OCI-LY1 (cell line): ENCODE data around the gene CRKL.

Experiments used
- H2AFZ ChIP-seq: fragments of 200-600 bp; sonication (generic), shearing (Covaris generic); 2 replicates; pipeline ENCODE4 v1.6.0; 2014; ENCODE audit warnings: antibody characterized with exemption, mild to moderate bottlenecking, low read length
- H3F3A ChIP-seq: fragments of 200-600 bp; sonication (generic), shearing (Covaris generic); 2 replicates; pipeline ENCODE4 v1.6.0; 2014; ENCODE audit warnings: mild to moderate bottlenecking, antibody characterized with exemption, low read length, moderate library complexity; ENCODE audit not compliant: insufficient read depth
- H3K27ac ChIP-seq: fragments of 200-600 bp; sonication (generic); 2 replicates; pipeline ENCODE4 v1.5.1; 2014; ENCODE audit warnings: low read length, mixed run types, mild to moderate bottlenecking, low read depth; ENCODE audit not compliant: poor library complexity, severe bottlenecking
- H3K27me3 ChIP-seq: fragments of 200-600 bp; sonication (generic); 2 replicates; pipeline ENCODE4 v1.6.0; 2014; ENCODE audit warnings: antibody characterized with exemption, mild to moderate bottlenecking, low read length, moderate library complexity; ENCODE audit not compliant: insufficient read depth
- H3K36me3 ChIP-seq: fragments of 200-600 bp; sonication (generic); 2 replicates; pipeline ENCODE4 v1.6.1; 2014; ENCODE audit warnings: mild to moderate bottlenecking, antibody characterized with exemption, low read length, moderate library complexity, mixed read lengths; ENCODE audit not compliant: insufficient read depth
- H3K4me1 ChIP-seq: fragments of 200-600 bp; sonication (generic); 2 replicates; pipeline ENCODE4 v1.5.1; 2014; ENCODE audit warnings: mild to moderate bottlenecking, low read length, moderate library complexity; ENCODE audit not compliant: insufficient read depth, severe bottlenecking
- H3K4me2 ChIP-seq: fragments of 200-600 bp; sonication (generic), shearing (Covaris generic); 2 replicates; pipeline ENCODE4 v1.6.1; 2014; ENCODE audit warnings: low read length
- H3K4me3 ChIP-seq: fragments of 200-600 bp; sonication (generic); 2 replicates; pipeline ENCODE4 v1.5.1; 2014; ENCODE audit warnings: low read length, low read depth, mild to moderate bottlenecking, mixed read lengths; ENCODE audit not compliant: poor library complexity, severe bottlenecking
- H3K79me2 ChIP-seq: fragments of 200-600 bp; shearing (Covaris generic); 2 replicates; pipeline ENCODE4 v1.6.1; 2016; ENCODE audit warnings: mixed run types, low read length, mixed read lengths; ENCODE audit not compliant: insufficient read depth
- H3K9ac ChIP-seq: fragments of 200-600 bp; sonication (generic), shearing (Covaris generic); 2 replicates; pipeline ENCODE4 v1.6.1; 2014; ENCODE audit warnings: mild to moderate bottlenecking, low read length, mixed read lengths
- H3K9me2 ChIP-seq: fragments of 200-600 bp; sonication (generic), shearing (Covaris generic); 2 replicates; pipeline ENCODE4 v1.6.1; 2014; ENCODE audit warnings: low read depth, mild to moderate bottlenecking, low read length, mixed read lengths
- H3K9me3 ChIP-seq: fragments of 200-600 bp; shearing (Covaris generic); 2 replicates; pipeline ENCODE4 v1.6.1; 2014; ENCODE audit warnings: low read length, mixed read lengths
- H4K20me1 ChIP-seq: fragments of 200-600 bp; sonication (generic), shearing (Covaris generic); 2 replicates; pipeline ENCODE4 v1.6.0; 2016; ENCODE audit warnings: mild to moderate bottlenecking, low read length; ENCODE audit not compliant: insufficient read depth
- EZH2 ChIP-seq: fragments of 200-600 bp; sonication (generic), shearing (Covaris generic); IDR thresholded peaks from 2 replicates; pipeline ENCODE4 v1.8.0; 2017; ENCODE audit warnings: borderline replicate concordance, mixed run types, mild to moderate bottlenecking, antibody characterized with exemption, low read length, moderate library complexity, mixed read lengths
- TF ChIP-seq, protein P1 (sequence below): fragments of 200-600 bp; sonication (generic), shearing (Covaris generic); IDR thresholded peaks from 2 replicates; pipeline ENCODE4 v1.5.1; 2017; ENCODE audit warnings: mild to moderate bottlenecking, antibody characterized with exemption, low read length, moderate library complexity, mixed read lengths

Gene CRKL

GRCh38 chr22:20948989-20949388 lies 31.8 kb downstream of the CRKL start:
- no peak overlapping the region for H3K4me2 ChIP-seq
- H3F3A ChIP-seq, result no peaks in the 10 kb centered on the region
- no peak overlapping the region for H3K27ac ChIP-seq
- no peak overlapping the region for H2AFZ ChIP-seq
- H3K9me3 ChIP-seq, result no peaks in the 10 kb centered on the region
- H4K20me1 ChIP-seq, result peaks cover 5% of the 10 kb centered on the region; the same call in 1 of the 2 replicates
- no peaks in the 10 kb centered on the region for H3K27me3 ChIP-seq
- H3K9me2 ChIP-seq, result no peaks in the 10 kb centered on the region
- TF ChIP-seq, protein P1, sequence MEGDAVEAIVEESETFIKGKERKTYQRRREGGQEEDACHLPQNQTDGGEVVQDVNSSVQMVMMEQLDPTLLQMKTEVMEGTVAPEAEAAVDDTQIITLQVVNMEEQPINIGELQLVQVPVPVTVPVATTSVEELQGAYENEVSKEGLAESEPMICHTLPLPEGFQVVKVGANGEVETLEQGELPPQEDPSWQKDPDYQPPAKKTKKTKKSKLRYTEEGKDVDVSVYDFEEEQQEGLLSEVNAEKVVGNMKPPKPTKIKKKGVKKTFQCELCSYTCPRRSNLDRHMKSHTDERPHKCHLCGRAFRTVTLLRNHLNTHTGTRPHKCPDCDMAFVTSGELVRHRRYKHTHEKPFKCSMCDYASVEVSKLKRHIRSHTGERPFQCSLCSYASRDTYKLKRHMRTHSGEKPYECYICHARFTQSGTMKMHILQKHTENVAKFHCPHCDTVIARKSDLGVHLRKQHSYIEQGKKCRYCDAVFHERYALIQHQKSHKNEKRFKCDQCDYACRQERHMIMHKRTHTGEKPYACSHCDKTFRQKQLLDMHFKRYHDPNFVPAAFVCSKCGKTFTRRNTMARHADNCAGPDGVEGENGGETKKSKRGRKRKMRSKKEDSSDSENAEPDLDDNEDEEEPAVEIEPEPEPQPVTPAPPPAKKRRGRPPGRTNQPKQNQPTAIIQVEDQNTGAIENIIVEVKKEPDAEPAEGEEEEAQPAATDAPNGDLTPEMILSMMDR, result no peak
- TF ChIP-seq EZH2, result no peak
- no peak overlapping the region for H3K4me3 ChIP-seq
- H3K9ac ChIP-seq, result no peak overlapping the region
- H3K36me3 ChIP-seq, result peaks cover 74% of the 10 kb centered on the region
- peaks cover 42% of the 10 kb centered on the region for H3K79me2 ChIP-seq
- H3K4me1 ChIP-seq, result peaks cover 6% of the 10 kb centered on the region

- Histone ChIP-seq H3K79me2 (peaks cover 35% of the 10 kb centered on the region), H3K9ac (no peak overlapping the region), H3K27me3 (no peaks in the 10 kb centered on the region), H3K9me3 (no peaks in the 10 kb centered on the region), H3K4me1 (peaks cover 5% of the 10 kb centered on the region), H2AFZ (no peak overlapping the region), H3F3A (no peaks in the 10 kb centered on the region), H3K4me2 (no peak overlapping the region), H3K9me2 (no peaks in the 10 kb centered on the region), H3K4me3 (no peak overlapping the region), H3K27ac (no peak overlapping the region), H3K36me3 (peaks cover 77% of the 10 kb centered on the region), H4K20me1 (peaks cover 5% of the 10 kb centered on the region; the same call in 1 of the 2 replicates)
- no peak for TF ChIP-seq EZH2
- TF ChIP-seq, protein P1, result no peak
These were observed 32.5 kb downstream of the CRKL start for GRCh38 chr22:20949698-20950183.

- no peaks in the 10 kb centered on the region for H3F3A ChIP-seq
- H2AFZ ChIP-seq, result no peak overlapping the region
- H3K79me2 ChIP-seq, result peaks cover 19% of the 10 kb centered on the region
- H3K36me3 ChIP-seq, result peaks cover 67% of the 10 kb centered on the region
- H3K9me3 ChIP-seq, result no peaks in the 10 kb centered on the region
- no peaks in the 10 kb centered on the region for H3K27me3 ChIP-seq
- H3K4me3 ChIP-seq, result no peak overlapping the region
- TF ChIP-seq, protein P1, result no peak
- no peak for TF ChIP-seq EZH2
- H3K4me2 ChIP-seq, result no peak overlapping the region
- peaks cover 5% of the 10 kb centered on the region; the same call in 1 of the 2 replicates for H4K20me1 ChIP-seq
- no peaks in the 10 kb centered on the region for H3K4me1 ChIP-seq
- H3K9ac ChIP-seq, result no peak overlapping the region
- H3K9me2 ChIP-seq, result no peaks in the 10 kb centered on the region
- H3K27ac ChIP-seq, result no peak overlapping the region
These were observed 34.1 kb downstream of the CRKL start for GRCh38 chr22:20951151-20951931.
